Thyroid gland (tissue), 4 donors: ENCODE results near the gene HP1BP3. TPM values are rescaled to one million over a fixed set of nuclear protein-coding genes. Genes with fewer than 3 reads are reported as not detected.

ENCODE experiments used
- DNase-seq, 2 donors: peaks; one replicate each; pipeline ENCODE4 v3.0.0-alpha.2; 2019
- H3K27ac ChIP-seq, 3 donors: fragments of 200-600 bp; sonication (generic); 1 replicate in 2 of 3; 2 replicates in 1 of 3; pipeline ENCODE4 v1.5.1; 2016 to 2019; ENCODE audit warnings: mild to moderate bottlenecking in 1 of 3, moderate library complexity in 1 of 3
- H3K27me3 ChIP-seq: fragments of 200-600 bp; sonication (generic); one replicate; pipeline ENCODE4 v1.5.1; 2019
- H3K36me3 ChIP-seq, 2 donors: fragments of 200-600 bp; sonication (generic); one replicate each; pipeline ENCODE4 v1.5.1; 2016 to 2019
- H3K4me1 ChIP-seq, 2 donors: fragments of 200-600 bp; sonication (generic); one replicate each; pipeline ENCODE4 v1.5.1; 2017 to 2019
- H3K4me3 ChIP-seq, 3 donors: fragments of 200-600 bp; sonication (generic); replicated peaks in 1 of 3; 1 replicate in 2 of 3; 2 replicates in 1 of 3; pipeline ENCODE4 v1.5.1; 2016; ENCODE audit warnings: mild to moderate bottlenecking in 1 of 3
- H3K9me3 ChIP-seq: fragments of 200-600 bp; sonication (generic); one replicate; pipeline ENCODE4 v1.5.1; 2017
- POLR2A ChIP-seq, 2 donors: fragments of 450-650 bp; IDR thresholded peaks; one replicate each; pipeline ENCODE4 v1.6.1; 2017; ENCODE audit warnings: antibody characterized with exemption in 2 of 2, mild to moderate bottlenecking in 2 of 2, moderate library complexity in 1 of 2
- WGBS, 2 donors: methylation state at CpG; one replicate each; pipeline ENCODE4 v1.1.5; 2017; 5-methylcytosine and 5-hydroxymethylcytosine counted together
- intact Hi-C: fragments of 100-400 bp; cut with DNase I; formaldehyde crosslinking; loops from one replicate; pipeline ENCODE4 v1.15.1; 2023
- total RNA-seq, 4 donors: library from RNA; depleted of rRNA; stranded (reverse); fragments of >200 nt; gene quantifications; one replicate each; pipeline ENCODE4 v1.2.3, GENCODE V29; 2016
- TF ChIP-seq, protein P1 (sequence below), 6 experiments: fragments of 200-600 bp in 3 of 6; fragments of 450-650 bp in 3 of 6; sonication (generic) in 3 of 6; IDR thresholded peaks; one replicate each; pipeline ENCODE4 v1.5.1; 2016 to 2019; ENCODE audit warnings: antibody characterized with exemption in 6 of 6, mild to moderate bottlenecking in 2 of 6, inconsistent platforms in 1 of 6, moderate library complexity in 1 of 6

The HP1BP3 gene
- total RNA-seq, 4 donors from 2014 or later = 248 to 312 (median 280) TPM

DNA sequence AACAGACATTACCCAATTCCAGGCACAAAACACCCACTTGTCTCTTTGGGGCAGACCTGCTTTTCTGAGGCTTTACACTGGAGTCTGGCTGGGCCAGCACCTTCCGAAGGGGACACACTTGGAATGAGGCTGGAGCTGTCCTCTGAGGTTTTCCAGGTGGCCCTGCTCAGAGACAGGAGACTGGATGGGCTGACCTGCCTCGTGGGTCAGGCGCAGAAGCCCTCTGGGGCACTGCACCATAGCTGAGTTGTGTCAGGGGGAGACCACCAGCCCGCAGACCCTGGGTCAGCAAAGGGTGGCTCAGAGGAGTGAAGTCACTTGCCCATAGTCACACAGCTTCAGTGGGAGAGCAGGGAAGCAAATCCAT is 56.4 kb downstream of the HP1BP3 start:
- Histone ChIP-seq H3K4me3 (no peak overlapping the region), H3K27me3 (no peaks in the 10 kb centered on the region), H3K4me1 (peaks cover 17 to 21% of the 10 kb centered on the region in 2 donors), H3K9me3 (no peaks in the 10 kb centered on the region), H3K27ac (no peak overlapping the region), H3K36me3 (no peaks in the 10 kb centered on the region)
- no peak for TF ChIP-seq POLR2A (IDR thresholded peaks at IDR 0.05)
- TF ChIP-seq, protein P1, sequence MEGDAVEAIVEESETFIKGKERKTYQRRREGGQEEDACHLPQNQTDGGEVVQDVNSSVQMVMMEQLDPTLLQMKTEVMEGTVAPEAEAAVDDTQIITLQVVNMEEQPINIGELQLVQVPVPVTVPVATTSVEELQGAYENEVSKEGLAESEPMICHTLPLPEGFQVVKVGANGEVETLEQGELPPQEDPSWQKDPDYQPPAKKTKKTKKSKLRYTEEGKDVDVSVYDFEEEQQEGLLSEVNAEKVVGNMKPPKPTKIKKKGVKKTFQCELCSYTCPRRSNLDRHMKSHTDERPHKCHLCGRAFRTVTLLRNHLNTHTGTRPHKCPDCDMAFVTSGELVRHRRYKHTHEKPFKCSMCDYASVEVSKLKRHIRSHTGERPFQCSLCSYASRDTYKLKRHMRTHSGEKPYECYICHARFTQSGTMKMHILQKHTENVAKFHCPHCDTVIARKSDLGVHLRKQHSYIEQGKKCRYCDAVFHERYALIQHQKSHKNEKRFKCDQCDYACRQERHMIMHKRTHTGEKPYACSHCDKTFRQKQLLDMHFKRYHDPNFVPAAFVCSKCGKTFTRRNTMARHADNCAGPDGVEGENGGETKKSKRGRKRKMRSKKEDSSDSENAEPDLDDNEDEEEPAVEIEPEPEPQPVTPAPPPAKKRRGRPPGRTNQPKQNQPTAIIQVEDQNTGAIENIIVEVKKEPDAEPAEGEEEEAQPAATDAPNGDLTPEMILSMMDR (IDR thresholded peaks at IDR 0.05) = no peak
- no peak for DNase-seq
- WGBS, 2 donors = 68% methylated on average over 3 of the region's 4 CpGs; no CpG with 5 or more reads in 1 of the 2 donors
- intact Hi-C loops = no loop called here

DNA sequence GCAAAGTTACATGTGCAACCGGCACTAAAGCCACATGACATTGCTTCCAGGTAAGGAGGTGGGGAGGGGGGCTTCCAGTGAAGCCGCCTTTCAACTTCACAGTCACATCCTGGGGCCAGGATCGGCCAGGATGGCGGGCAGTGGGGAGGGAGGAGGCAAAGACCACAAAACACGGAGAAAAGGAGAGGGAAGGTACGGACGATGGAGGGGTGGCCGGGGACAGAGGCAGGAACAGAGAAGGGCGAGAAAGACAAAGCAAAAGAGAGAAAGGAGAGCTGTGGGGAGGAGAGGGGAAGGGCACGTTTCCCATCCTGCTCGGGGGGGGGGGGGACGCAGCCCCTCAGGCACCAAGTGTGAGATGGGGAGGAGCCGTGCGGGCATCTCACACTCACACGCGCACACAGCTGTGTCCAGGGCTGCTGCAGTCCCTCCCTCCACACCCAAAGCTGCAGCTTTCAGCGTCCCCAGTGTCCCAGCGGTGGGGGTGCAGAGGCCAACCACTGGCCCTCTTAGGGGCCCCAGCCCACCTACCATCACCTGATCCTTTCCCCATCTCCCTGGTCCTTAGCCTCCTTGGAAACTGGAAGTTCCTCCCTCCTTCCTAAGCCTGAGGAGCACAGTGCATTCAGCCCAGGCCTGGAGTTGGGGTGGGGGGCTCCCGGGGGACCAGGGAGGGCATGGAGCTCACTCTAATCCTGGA is 57.0 kb downstream of the HP1BP3 start:
- Histone ChIP-seq H3K27me3 (no peaks in the 10 kb centered on the region), H3K27ac (no peak overlapping the region), H3K9me3 (no peaks in the 10 kb centered on the region), H3K4me3 (no peak overlapping the region), H3K36me3 (no peaks in the 10 kb centered on the region), H3K4me1 (peaks cover 17 to 21% of the 10 kb centered on the region in 2 donors)
- TF ChIP-seq POLR2A (IDR thresholded peaks at IDR 0.05) = no peak
- intact Hi-C loops = no loop called here
- DNase-seq = no peak
- WGBS, 2 donors = 20 to 35% methylated on average over 17 to 19 of the region's 19 CpGs

DNA sequence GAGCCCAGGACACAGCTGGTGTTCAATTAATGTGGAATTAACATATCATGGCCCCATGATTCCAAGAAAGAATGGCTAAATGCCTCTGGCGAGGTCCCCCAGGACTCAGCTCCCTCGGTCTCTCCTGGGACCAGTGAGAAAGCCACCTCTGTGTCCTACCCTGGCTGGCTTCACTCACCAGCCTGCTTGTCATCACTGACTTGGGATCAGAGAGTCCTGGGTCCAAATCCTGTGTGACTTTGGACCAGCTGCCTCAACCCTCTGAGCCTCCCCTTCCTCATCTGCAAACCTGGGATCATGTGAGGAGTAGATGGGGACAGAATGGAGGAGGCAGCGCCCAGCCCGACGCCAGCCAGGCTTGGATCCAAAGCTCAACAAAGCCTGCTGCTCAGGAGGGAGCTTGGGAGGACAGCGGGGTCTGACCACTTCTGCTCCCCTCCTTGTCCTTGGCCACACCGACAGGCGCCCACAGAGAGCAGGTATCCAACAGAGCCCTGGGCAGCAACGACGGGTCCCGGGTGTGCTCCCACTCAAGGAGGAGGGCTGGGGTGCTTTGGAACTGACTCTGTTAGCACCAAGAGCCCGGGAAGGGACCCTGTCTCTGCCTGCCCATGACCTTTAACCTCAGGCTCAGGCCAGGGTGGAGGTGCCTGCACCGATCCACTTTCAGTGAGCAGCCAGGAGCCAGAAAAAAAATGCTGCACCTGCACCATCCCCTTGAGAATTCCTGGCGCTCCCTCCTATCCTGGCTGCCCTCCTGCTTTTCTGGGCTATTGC is 57.8 kb downstream of the HP1BP3 start:
- Histone ChIP-seq H3K36me3 (no peaks in the 10 kb centered on the region), H3K4me1 (peaks cover 17 to 21% of the 10 kb centered on the region in 2 donors), H3K4me3 (no peak overlapping the region), H3K27me3 (no peaks in the 10 kb centered on the region), H3K9me3 (no peaks in the 10 kb centered on the region), H3K27ac (no peak overlapping the region)
- 52 to 56% methylated on average over 13 of the region's 14 CpGs for WGBS, 2 donors
- TF ChIP-seq, protein P1 (IDR thresholded peaks at IDR 0.05) = no peak
- TF ChIP-seq POLR2A (IDR thresholded peaks at IDR 0.05) = no peak
- intact Hi-C loops = no loop called here
- no peak for DNase-seq

DNA sequence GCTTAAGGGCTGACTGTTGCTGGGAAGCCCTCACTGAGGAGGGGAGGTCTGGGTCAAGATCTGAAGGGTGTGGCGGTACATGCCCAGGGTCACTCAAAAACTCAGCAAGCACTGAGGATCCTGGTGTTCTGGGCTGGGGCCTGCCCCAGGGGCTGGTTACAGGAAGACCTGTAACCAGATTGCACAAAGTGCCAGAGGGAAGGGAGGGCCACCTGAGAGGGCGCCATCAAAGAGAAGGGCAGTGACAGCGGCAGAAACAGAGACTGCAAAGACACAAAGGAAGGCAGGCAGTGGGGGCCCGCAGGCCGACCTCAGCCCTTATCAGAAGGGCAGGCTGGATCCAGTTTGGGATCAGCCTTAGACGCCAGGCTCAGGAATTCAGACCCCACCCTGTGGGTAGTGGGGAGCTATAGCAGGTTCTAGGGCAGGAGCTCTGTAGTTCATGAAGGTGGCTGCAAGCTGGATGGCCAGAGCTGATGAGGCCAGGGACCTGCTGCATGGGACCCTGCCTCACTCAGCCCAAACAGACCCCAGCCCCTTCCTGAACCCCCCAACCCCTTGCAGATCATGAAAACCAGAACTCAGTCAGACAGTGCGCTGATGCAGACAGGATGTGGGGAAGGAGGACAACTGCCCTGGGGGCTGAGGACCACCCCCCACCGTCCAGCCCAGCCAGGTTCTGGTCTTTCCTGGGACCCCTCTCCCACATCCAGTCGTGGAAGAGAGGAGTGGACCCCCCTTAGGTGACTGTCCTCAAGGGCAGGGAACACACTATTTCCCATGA is 58.5 kb downstream of the HP1BP3 start:
- no peak overlapping the region for H3K27ac ChIP-seq
- TF ChIP-seq POLR2A (IDR thresholded peaks at IDR 0.05) = no peak
- TF ChIP-seq, protein P1 (IDR thresholded peaks at IDR 0.05) = no peak
- no peak for DNase-seq
- no peaks in the 10 kb centered on the region for H3K27me3 ChIP-seq
- no peaks in the 10 kb centered on the region for H3K36me3 ChIP-seq
- peaks cover 16 to 18% of the 10 kb centered on the region in 2 donors for H3K4me1 ChIP-seq
- H3K9me3 ChIP-seq = no peaks in the 10 kb centered on the region
- 63 to 76% methylated on average over 6 to 9 of the region's 9 CpGs for WGBS, 2 donors
- intact Hi-C loops = no loop called here
- H3K4me3 ChIP-seq = no peak overlapping the region

DNA sequence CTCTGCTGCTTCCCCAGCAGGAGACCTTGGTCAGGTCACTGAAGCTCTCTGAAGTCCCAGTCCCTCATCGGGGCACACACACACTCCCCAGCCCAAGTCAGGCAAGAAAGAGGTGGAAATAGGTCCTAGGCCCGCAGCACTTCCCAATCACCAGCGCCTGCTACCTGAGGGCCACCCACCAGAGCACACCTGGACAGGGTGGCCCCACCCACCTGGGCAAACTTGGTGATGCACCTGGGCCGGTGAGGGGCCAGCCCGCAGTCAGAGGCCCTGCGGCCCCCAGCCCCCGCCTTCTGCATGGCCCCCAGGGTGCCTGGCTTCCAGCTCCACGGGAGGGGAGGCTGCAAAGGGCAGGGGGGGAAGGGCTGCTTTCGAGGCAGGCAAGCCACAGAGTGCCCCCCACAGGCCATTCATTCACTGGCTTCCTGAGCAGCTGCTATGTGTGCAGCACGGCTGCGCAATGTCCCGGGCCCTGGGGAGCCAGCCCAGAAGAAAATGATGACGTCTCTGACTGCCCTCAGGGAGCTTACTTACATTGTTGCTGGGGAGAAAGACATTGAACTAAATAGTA is 59.3 kb downstream of the HP1BP3 start:
- Histone ChIP-seq H3K27me3 (no peaks in the 10 kb centered on the region), H3K4me3 (no peak overlapping the region), H3K27ac (no peak overlapping the region), H3K36me3 (no peaks in the 10 kb centered on the region), H3K4me1 (peaks cover 11 to 13% of the 10 kb centered on the region in 2 donors), H3K9me3 (no peaks in the 10 kb centered on the region)
- TF ChIP-seq POLR2A (IDR thresholded peaks at IDR 0.05) = no peak
- TF ChIP-seq, protein P1 (IDR thresholded peaks at IDR 0.05) = no peak
- no peak for DNase-seq
- intact Hi-C loops = no loop called here
- WGBS, 2 donors = 40 to 49% methylated on average over 5 to 6 of the region's 13 CpGs
